Activated naive CD4-positive, alpha-beta T cell treated with anti-CD3 and anti-CD28 coated beads, Interleukin-2, amount 50 U/mL, for 16 hours (primary cell): ENCODE data around the gene COL6A2.
A peak's percentile ranks its signal among the peaks of the same experiment; 100 is the strongest.
"Not testable (repeated sequence)": the region's sequence is repeated elsewhere in the genome, so short reads cannot be mapped to it uniquely, and the experiment has no call there.

Source experiments
- DNase-seq: peaks from one replicate; pipeline ENCODE4 v3.0.0-alpha.2; 2020

COL6A2 gene

DNA sequence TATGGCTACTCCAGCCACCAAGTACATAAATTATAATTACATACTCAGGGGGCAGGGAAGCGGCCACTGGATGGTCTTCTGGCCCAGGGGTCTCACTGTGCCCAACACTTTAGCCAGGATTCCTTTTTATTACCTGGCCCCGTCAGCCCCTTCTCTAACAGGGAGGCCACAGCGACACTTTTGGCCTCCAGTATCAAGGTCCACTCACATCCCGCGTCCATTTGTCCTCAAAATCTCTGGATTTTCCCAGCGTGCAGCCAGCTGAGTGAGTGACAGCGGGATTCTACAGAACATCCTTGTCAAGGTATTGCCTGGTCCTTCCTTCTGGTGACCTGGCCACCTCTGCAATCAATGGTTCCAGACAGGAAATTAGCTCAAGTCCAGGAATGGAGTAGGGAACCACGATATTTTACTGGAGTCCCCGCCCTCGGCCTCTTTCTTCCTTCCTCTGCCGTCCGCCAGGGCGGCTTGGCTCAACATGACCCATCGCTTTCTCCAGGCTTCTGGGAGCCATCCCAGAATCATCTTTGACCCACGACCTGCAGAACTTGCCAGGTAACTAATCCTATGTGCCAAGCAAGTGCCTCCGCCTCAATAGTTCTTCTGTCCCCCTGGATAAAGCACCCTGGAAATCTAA, 2.7 kb upstream of the COL6A2 start:
- DNase-seq: no peak

DNA sequence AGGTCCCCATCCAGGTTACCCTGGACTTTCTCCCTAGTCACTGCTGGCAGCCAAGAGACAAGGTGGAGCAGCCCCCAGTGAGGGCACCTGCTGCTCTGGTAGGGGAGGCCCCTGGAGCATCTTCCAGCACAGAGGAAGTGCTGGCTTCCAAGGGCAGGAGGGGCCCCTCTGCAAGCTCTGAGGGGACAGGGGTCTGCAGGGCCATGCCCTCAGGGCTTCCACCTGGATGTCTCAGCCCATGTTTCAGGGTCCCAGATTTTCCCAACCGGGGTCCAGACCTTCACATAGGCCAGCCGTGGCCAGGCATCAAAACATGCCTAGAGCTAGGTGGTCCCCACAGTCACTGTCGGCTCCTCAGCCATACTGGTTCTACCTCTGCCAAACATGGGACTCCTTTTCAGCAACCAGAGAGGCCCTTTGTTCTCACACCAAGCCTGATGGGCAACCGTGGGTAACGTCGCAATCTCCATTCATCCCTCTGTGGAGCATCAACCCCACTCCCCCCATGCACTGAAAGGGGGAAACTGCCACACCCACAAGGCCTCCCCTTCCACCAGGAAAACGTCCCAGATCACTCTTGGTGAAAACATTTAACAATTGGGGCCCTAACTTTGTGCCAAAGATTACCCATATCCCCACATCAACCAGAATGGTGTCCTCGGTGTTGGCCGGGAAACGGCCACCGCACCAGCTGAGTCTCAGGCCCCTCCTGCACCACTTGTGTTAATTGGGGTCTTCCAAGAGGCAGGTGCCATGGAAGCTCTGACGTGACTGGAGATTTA, 1.9 kb upstream of the COL6A2 start:
- no peak for DNase-seq

DNA sequence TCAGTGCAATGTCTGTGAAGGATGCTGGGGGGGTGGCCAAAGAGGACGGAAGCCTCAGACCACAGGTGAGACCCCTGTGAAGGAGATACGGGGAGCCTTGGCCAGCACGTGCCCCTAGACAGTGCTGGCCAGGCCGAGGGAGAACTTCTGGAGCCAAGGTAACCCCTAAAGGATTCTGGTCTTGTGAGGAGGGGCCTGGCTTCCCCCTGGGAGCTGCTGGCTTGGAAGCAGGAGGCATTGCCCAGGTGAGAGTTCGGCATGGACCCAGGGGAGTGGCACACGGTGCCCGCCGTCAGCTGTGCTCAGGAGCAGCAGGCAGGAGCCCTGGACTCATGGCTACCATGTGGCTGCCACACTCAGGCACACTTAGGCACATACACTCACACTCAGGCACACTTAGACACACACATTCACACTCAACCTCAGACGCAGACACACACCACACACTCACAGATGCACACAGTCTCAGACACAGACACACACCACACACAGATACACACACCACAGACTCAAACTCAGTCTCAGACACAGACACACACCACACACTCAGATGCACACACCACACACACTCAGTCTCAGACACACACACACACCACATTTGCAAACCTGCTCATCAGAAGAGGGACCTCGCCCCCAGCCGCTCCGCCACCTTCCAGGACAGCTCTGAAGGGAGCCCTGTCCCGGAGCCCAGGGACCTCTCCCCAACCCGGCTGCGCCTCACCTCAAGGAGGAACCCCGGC, 1.1 kb upstream of the COL6A2 start:
- DNase-seq: no peak

DNA sequence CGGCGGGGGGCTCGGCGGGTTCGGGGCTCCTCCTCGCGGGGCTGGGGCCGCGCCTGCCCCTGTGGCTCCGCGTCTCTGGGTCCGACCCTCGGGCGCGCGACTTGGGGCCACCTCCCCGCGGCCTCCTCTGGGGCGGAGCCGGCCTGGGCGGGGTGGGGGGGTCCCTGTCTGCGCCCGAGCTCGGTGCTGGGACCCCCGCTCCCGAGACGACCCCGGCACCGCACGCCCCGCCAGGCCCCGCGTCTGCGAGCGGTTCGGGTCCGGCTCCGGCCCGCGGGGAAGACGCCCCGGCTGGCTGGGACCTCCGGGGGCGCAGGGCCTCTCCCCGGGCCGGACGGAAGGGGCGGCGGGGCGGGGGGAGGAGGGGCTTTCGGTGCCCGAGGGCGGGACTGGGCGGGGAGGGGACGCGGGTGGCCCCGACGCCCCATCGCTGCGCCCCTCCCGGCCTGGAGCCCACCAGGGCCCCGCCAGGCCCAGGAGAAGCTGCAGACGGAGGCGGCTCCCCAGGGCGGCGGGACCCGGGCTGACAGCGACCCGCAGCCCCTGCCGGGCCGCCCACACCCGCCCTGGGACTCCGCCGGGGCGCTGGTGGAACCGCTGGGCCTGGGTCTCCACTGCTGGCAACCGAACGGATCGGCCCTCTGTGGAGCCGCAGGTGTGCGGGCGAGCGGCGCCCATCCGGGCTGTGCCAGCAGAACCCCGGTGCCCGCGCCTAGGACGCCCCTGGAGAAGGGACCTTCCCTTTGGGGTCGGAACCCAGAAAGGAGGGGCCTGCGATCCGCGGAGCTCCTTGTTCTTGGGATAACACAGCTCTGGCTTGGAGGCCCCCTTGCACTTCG, 610 bp downstream of the COL6A2 start:
- DNase-seq: no peak

DNA sequence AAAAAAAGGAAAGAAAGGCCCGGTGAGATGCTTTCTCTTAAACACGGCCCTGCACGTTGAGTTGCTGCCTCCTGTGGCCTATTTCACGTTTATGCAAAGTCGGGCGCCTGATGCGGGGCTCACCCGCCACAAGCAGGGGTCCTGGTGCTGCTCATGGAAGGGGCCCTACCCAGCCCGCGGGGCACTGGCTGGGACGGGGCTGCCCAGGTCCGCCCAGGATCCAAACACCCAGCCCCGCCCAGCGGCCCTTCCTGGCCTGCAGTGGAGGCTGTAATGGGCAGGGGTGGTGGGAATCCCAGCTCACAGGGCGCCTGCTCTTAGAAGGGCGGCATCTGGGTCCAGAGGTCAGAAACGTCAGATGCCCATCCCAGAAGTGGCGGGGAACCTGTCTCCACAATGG, 1.6 kb downstream of the COL6A2 start:
- no peak for DNase-seq

DNA sequence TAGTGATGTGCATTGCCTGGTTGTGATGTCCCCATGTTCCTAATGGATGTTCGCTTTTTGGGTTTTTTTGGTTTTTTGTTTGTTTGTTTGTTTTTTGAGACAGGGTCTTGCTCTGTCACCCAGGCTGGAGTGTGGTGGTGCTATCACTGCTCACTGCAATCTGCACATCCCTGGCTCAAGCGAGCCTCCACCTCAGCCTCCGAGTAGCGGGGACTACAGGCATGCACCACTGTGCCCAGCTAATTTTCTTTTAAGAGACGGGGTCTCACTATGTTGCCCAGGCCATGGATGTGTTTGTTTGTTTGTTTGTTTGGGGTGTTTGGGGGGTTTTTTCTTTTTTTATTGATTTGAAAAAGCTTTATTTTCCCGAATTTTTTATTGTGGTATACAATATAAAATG, 2.1 kb downstream of the COL6A2 start:
- no peak for DNase-seq

DNA sequence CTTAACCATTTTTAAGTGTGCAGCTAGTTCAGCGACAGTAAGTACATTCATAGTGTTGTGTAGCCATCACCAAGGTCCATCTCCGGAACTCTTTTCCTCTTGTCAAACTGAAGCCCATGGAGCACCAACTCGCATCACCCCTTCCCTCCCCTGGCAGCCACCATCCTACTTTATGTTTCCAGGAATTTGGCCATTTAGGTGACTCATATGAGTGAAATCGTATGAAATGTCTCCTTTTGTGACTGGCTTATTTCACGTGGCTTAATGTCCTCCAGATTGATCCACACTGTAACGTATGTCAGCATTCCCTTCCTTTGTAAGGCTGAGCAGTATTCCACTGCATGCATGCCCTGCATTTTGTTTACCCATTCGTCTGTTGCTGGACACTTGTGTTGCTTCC, 2.5 kb downstream of the COL6A2 start:
- no peak for DNase-seq

DNA sequence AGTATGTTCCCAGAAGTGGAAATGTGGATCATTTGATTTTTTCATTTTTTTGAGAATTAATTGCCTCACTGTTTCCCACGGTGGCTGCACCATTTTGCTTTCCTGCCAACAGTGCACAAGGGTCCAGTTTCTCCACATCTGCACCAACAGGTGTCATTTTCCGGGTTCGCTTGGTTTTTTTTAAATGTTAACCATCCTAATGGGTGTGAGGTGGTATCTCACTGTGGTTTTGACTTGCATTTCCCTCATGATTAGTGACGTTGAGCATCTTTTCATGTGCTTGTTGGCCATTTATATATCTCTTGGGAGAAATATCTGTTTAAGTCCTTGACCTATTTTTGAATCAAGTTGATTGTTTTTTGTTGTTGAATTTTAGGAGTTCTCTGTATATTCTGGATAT, 3.0 kb downstream of the COL6A2 start:
- DNase-seq: no peak

DNA sequence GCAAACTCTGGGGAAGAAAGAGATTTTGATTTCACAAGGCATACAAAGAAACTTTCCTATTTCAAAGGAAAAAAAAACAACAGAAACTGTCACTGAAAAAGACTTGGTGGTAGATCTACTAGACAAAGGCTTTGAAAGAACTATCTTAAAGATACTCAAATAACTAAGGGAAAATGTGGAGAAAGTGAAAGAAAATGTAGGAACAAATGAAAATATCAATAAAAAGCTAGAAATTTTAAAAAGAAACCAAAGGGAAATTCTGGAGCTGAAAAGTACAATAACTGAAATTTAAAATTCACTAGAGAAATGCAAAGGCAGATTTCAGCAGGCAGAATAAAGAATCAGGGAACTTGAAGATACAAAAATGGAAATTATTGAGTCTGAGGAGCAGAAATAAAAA, 6.2 kb downstream of the COL6A2 start:
- no peak for DNase-seq

DNA sequence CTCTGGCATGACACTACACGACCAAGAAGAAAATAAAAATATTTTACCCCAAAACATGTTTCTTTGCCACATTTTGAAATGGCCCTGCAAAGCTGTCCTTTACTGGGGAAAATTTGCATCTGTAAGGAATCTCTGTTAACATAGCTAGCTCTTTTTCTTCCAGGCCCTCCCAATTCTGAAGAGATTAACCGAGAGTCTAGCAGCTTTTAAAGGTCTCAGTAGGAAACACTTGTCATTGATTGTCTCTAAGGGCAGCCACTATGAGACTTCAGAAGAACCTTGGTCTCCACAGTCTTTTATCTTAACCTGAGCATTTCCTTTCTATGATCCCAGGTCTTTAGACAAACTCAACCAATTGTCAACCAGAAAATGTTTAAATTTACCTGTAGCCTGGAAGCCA, 9.5 kb downstream of the COL6A2 start:
- not testable (repeated sequence) for DNase-seq

DNA sequence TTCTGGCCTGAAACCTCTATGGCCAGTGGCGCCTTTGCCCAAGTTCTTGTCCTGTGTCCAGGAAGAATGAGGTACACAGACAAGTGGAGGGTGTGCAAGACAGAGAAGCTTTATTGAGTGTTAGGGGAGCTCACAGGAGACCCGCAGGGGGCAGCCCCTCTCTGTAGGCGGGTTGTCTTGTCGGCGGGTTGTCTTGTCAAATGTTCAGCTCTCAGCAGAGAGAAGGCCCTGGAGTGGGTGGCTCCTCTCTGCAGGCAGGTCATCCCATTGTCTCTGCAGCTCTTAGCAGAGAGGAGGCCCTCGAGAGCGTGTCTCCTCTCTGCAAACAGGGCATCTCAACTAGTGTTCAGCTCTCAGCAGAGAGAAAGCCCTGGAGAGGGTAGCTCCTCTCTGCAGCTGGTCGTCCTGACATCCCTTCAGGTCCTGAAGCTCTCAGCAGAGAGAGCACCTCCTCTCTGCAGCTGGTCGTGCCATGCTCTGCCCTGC, 11.0 kb downstream of the COL6A2 start:
- no peak for DNase-seq

DNA sequence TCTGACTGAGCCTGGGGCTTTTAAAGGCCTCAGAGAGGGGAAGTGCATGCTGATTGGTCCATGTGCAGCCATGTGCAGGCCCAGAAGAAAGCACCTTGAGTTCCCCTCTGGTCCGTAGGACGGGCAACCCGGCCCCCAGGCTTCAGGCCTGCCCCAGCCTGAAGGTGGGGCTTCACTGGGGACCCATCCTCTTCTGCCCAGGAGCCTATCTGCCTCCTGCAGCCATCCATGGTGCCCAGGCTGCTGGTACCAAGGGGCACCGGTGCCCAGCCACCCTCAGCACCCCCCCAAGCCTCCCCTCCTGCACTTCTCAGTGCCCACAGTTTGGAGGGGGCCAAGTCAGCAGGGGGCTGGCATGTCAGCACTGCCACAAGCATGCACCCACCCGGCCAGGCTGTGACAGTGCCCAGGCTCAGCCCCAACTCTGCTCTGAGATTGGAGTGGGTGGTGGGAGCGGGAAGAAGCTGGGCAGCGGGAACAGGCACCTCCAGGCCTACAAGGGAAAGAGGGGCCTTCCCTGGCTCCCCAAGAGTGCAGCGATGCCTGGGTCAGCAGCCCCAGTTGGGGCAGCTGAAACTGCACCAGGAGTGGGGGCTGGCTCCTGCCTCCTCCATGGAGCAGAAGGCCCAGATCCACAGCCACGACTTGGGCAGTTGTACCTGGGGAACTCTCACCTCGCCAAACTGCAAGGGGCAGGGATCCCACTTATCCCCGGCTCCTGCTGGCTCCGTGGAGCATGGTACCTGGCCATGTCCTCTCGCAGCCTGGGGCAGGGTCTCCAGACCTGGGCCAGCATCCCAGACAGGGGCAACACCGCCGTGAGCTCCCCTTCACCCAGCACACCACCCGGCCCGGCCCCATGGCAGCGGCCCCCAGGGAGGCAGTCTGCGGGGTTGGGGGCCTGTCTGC, 11.7 kb downstream of the COL6A2 start:
- no peak for DNase-seq

DNA sequence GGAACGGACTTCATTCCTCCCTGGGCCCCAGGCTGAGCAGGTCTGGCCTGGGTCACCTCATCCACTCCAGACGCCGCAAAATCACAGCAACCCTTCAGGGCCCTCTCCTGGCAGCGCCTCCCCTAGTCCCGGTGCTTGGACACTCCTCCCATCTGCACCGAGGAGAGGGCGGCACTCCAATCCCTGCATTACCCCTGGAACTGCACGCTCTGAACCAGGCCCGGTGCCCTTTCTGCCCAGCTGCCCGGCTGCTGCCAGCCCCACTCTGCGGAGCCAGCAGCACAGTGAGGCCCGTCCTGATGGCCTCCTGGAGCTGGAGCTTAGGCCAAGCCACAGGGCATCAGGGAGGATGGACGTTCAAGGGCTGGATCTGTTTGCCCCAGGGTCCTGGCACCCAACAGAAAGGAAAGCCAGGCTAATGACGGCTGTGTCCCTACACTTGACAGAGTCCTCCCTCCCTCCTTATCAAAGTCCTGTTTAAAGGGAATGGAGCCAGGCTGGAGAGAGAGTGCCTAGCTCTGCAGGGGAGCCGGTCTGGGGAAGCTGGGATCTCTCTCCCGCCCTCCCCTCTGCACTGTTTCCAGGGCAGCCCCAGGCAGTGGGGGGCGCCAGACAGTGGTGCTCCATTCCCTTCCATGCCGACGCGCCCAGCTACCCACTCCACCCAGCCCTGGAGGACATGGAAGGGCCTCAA, 12.7 kb downstream of the COL6A2 start:
- no peak for DNase-seq

DNA sequence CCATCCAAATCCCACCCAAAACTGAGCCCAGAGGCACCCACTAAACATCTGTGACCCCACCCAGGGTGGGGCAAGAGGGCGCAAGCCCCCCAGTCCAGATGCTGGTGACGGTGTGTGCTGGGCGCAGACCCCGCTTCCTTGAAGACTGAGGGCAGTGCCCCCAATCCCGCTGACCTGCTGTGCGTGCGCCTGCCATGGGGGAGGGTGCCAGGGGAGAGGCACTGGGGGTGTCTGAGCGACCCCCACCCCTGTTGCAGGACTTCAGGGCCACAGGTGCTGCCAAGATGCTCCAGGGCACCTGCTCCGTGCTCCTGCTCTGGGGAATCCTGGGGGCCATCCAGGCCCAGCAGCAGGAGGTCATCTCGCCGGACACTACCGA, 13.3 kb downstream of the COL6A2 start:
- no peak for DNase-seq

DNA sequence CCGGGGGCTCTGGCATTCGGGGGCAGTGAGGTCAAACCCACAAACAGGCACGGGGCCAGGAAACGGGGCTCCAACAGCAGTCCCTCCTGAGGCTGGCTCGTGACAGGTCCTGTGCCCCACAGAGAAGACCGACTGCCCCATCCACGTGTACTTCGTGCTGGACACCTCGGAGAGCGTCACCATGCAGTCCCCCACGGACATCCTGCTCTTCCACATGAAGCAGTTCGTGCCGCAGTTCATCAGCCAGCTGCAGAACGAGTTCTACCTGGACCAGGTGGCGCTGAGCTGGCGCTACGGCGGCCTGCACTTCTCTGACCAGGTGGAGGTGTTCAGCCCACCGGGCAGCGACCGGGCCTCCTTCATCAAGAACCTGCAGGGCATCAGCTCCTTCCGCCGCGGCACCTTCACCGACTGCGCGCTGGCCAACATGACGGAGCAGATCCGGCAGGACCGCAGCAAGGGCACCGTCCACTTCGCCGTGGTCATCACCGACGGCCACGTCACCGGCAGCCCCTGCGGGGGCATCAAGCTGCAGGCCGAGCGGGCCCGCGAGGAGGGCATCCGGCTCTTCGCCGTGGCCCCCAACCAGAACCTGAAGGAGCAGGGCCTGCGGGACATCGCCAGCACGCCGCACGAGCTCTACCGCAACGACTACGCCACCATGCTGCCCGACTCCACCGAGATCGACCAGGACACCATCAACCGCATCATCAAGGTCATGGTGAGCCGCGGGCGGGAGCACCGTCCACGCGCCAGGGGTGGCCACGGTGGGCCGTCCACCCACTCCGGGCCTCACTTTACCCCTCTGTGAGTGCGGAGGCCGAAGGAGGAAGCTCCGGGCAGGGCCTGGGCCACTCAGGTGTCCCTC, 14.2 kb downstream of the COL6A2 start:
- peak; percentile 10 for DNase-seq

DNA sequence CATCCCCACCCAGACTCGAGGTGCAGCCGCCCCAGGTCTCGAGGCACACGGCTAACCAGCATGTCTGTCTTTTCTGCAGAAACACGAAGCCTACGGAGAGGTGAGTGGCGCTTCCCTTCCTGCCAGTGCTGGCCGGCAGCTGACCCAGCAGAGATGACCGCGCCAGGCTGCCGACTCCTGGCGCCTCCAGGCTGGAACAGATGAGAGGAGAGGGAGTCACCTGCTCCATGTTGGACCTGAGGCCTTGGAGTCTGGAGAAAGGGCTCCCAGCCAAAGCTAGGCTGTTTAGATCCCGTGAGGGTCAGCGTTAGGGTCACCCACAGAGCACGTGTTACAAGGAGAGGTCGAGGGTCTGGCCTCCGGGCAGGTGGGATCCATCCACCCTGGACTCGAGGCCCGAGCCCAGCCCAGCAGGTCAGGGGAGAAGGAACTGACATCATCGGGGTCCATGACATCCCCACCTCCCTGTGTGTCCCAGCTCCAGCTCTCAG, 14.9 kb downstream of the COL6A2 start:
- no peak for DNase-seq

DNA sequence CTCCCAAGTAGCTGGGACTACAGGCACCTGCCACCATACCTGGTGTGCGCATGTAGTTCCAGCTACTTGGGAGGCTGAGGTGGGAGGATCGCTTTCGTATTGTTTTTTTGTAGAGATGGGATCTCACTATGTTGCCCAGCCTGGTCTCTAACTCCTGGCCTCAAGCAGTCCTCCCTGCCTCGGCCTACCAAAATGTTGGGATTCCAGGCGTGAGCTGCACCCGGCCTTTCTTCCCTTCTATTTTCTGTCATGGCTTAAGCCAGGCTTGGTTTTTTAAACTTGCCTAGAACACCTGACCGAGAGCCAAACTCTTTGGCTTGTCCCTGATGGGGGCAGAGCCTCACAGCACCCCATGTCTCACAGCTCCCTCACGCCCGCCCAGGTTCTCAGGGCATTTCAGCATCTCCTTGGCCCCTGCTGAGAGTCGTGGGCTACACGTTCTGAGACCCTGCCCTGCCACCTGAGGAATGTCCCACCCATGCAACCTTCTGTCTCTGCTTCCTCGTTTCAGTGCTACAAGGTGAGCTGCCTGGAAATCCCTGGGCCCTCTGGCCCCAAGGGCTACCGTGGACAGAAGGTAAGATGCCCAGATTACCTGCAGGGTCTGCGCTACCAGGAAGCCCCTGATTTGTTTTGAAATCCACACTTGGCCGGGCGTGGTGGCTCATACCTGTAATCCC, 15.7 kb downstream of the COL6A2 start:
- no peak for DNase-seq

DNA sequence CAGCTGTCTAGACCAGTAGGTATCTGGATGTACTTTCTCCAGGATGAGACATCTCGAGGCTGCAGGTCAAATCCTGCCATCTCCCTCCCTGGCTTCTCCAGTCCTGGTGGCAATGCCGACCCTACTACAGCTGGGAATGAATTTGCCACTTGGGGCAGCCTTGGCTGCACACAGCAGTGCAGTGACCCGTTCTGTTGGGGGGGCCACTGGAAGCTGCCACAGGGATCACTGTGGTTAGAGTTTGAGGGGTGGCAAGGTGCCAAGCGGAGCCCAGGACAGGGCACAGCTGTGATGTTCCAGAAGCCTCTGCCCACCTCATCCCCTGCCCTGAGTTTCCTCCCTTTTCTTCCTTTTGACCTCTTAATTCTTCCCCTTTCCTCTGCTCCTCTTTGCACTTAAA, 17.1 kb downstream of the COL6A2 start:
- DNase-seq: no peak

DNA sequence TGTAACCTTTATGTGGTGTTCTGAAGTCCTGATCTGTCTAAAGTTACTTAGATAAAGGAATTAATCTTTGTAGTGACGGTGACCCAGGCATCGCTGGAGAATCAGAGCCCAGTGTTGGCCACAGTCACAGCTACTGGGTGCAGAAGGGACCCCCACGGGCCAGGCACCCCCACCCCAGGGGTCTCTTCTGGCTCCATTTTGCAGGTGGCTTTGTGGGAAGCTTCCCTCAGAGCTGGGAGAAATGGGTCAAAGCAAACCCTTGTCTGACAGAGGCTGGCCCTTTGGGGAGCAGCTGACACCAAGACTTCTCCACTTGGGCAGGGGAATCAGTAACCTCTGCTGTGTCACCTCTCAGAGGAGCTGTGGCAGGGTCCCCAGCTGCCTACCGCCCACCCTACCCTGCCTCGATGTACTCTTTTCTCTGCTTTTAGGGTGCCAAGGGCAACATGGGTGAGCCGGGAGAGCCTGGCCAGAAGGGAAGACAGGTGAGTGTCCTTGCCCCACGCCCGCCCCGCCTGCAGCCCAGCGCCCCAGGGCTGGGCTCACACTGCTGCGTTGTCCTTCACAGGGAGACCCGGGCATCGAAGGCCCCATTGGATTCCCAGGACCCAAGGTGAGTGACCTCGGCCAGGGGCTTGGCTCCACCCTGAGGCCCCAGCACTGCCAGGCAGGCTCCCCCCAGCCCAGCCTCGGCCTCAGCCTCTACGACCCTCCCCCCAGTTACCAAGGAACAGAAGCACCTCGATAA, 17.7 kb downstream of the COL6A2 start:
- peak; percentile 7 for DNase-seq
